GM23338 (cell line): ENCODE data around the gene PVR. TPM values are rescaled to one million over a fixed set of nuclear protein-coding genes. Genes with fewer than 3 reads are reported as not detected.
"Not testable (repeated sequence)": the region's sequence is repeated elsewhere in the genome, so short reads cannot be mapped to it uniquely, and the experiment has no call there.

Experiments used
- ATAC-seq: fragments of 200-7000 bp; cut with Tn5 transposase; 3 replicates; pipeline ENCODE4 v1.9.1; 2020
- DNase-seq: peaks from one replicate; pipeline ENCODE4 v3.0.0-alpha.2; 2015; ENCODE audit warnings: low spot score
- H2AFZ ChIP-seq: fragments of 200-600 bp; sonication (generic); 2 replicates; pipeline ENCODE4 v1.8.0; 2016; ENCODE audit warnings: antibody characterized with exemption, mild to moderate bottlenecking, moderate library complexity
- H3F3A ChIP-seq: fragments of 200-600 bp; sonication (generic); replicated peaks from 2 replicates; pipeline ENCODE4 v1.8.0; 2017; ENCODE audit warnings: antibody characterized with exemption, mixed run types, low read depth
- H3K27ac ChIP-seq: fragments of 200-600 bp; sonication (generic); 2 replicates; pipeline ENCODE4 v1.6.1; 2016; ENCODE audit warnings: low read depth
- H3K27me3 ChIP-seq: fragments of 200-600 bp; sonication (generic); 2 replicates; pipeline ENCODE4 v1.8.0; 2016; ENCODE audit warnings: mild to moderate bottlenecking, mixed run types, moderate library complexity; ENCODE audit not compliant: insufficient read depth
- H3K36me3 ChIP-seq: fragments of 200-600 bp; sonication (generic); 2 replicates; pipeline ENCODE4 v1.8.0; 2016; ENCODE audit warnings: mild to moderate bottlenecking; ENCODE audit not compliant: insufficient read depth
- H3K4me1 ChIP-seq: fragments of 200-600 bp; sonication (generic); 2 replicates; pipeline ENCODE4 v1.8.0; 2016; ENCODE audit warnings: mild to moderate bottlenecking, moderate library complexity; ENCODE audit not compliant: insufficient read depth
- H3K4me2 ChIP-seq: fragments of 200-600 bp; sonication (generic); 2 replicates; pipeline ENCODE4 v1.7.1; 2017; ENCODE audit warnings: mixed run types
- H3K4me3 ChIP-seq: fragments of 200-600 bp; sonication (generic); 2 replicates; pipeline ENCODE4 v1.6.1; 2016; ENCODE audit warnings: mixed run types
- H3K79me2 ChIP-seq: fragments of 200-600 bp; sonication (generic); replicated peaks from 2 replicates; pipeline ENCODE4 v1.8.0; 2017; ENCODE audit warnings: mild to moderate bottlenecking; ENCODE audit not compliant: insufficient read depth
- H3K9me2 ChIP-seq: fragments of 200-600 bp; sonication (generic); 2 replicates; pipeline ENCODE4 v1.8.0; 2017; ENCODE audit not compliant: insufficient read depth
- H4K20me1 ChIP-seq: fragments of 200-600 bp; sonication (generic); replicated peaks from 2 replicates; pipeline ENCODE4 v1.8.0; 2017; ENCODE audit warnings: mild to moderate bottlenecking; ENCODE audit not compliant: insufficient read depth
- H3K27ac Mint-ChIP-seq: 2 replicates; pipeline ENCODE4 v1.8.0; 2020; ENCODE audit warnings: inconsistent platforms, mild to moderate bottlenecking, moderate library complexity, mixed read lengths
- H3K27me3 Mint-ChIP-seq: 3 replicates; pipeline ENCODE4 v1.8.0; 2022; ENCODE audit warnings: low read depth, mild to moderate bottlenecking, moderate library complexity, mixed read lengths, inconsistent platforms; ENCODE audit not compliant: insufficient read depth, poor library complexity
- H3K36me3 Mint-ChIP-seq: 3 replicates; pipeline ENCODE4 v1.8.0; 2021; ENCODE audit warnings: low read depth, mild to moderate bottlenecking, inconsistent platforms, moderate library complexity, mixed read lengths
- H3K4me1 Mint-ChIP-seq: 3 replicates; pipeline ENCODE4 v1.8.0; 2020; ENCODE audit warnings: mild to moderate bottlenecking, inconsistent platforms, mixed read lengths
- H3K4me3 Mint-ChIP-seq: 3 replicates; pipeline ENCODE4 v1.8.0; 2021; ENCODE audit warnings: moderate library complexity, mild to moderate bottlenecking, inconsistent platforms, mixed read lengths
- H3K9me3 Mint-ChIP-seq: 3 replicates; pipeline ENCODE4 v1.8.0; 2020; ENCODE audit warnings: moderate library complexity, mild to moderate bottlenecking, inconsistent platforms, mixed read lengths
- CREB1 ChIP-seq: fragments of 250-450 bp; sonication (Bioruptor Pico); IDR thresholded peaks from 2 replicates; pipeline ENCODE4 v1.5.0; 2020; ENCODE audit warnings: low read depth, mild to moderate bottlenecking, moderate library complexity
- EZH2 ChIP-seq: fragments of 200-600 bp; sonication (generic); IDR thresholded peaks from one replicate; pipeline ENCODE4 v1.8.0; 2017; ENCODE audit warnings: antibody characterized with exemption, mild to moderate bottlenecking, low read depth; ENCODE audit not compliant: unreplicated experiment
- EZH2phosphoT487 ChIP-seq: fragments of 200-600 bp; sonication (generic); IDR thresholded peaks from one replicate; pipeline ENCODE4 v1.8.1; 2018; ENCODE audit warnings: antibody characterized with exemption; ENCODE audit not compliant: unreplicated experiment
- NANOG ChIP-seq: IDR thresholded peaks from 2 replicates; pipeline ENCODE4 v1.6.1; 2016; ENCODE audit warnings: antibody characterized with exemption, borderline replicate concordance
- ZNF331 ChIP-seq: fragments of 250-450 bp; sonication (Bioruptor Pico); IDR thresholded peaks from 2 replicates; pipeline ENCODE4 v1.5.0; 2020; ENCODE audit warnings: low read depth, mild to moderate bottlenecking, moderate library complexity
- polyA plus RNA-seq: library from polyadenylated mRNA; unstranded; fragments of >200 nt; fragmentation: Nextera tagmentation; extraction: Ambion mirVana; gene quantifications from 2 replicates; pipeline ENCODE4 v1.2.1, GENCODE V29; 2016
- total RNA-seq: library from RNA; depleted of rRNA; stranded (reverse); fragments of >200 nt; shearing (Covaris generic); gene quantifications from 2 replicates; pipeline ENCODE4 v1.2.3, GENCODE V29; 2014
- TF ChIP-seq, protein P1 (sequence below): fragments of 250-450 bp; sonication (Bioruptor Pico); IDR thresholded peaks from 2 replicates; pipeline ENCODE4 v1.5.0; 2020; ENCODE audit warnings: mild to moderate bottlenecking, moderate library complexity
- TF ChIP-seq, protein P2 (sequence below): IDR thresholded peaks from 2 replicates; pipeline ENCODE4 v1.6.1; 2016; ENCODE audit warnings: antibody characterized with exemption
- TF ChIP-seq, protein P3 (sequence below), 2 experiments: fragments of 200-600 bp in 1 of 2; sonication (generic) in 1 of 2; conservative IDR thresholded peaks; 2 replicates each; pipeline versions ENCODE4 v1.5.1 to v1.6.1; 2016 to 2017; ENCODE audit warnings: antibody characterized with exemption in 2 of 2, low read depth in 2 of 2, mild to moderate bottlenecking in 2 of 2, moderate library complexity in 1 of 2

Gene PVR
- total and polyA plus RNA-seq, 2 experiments from 2014 or later, result 4.8 to 19.0 TPM

GRCh38 chr19:44708940-44709339 is 65.2 kb downstream of the PVR start (continued):
- TF ChIP-seq, protein P1, sequence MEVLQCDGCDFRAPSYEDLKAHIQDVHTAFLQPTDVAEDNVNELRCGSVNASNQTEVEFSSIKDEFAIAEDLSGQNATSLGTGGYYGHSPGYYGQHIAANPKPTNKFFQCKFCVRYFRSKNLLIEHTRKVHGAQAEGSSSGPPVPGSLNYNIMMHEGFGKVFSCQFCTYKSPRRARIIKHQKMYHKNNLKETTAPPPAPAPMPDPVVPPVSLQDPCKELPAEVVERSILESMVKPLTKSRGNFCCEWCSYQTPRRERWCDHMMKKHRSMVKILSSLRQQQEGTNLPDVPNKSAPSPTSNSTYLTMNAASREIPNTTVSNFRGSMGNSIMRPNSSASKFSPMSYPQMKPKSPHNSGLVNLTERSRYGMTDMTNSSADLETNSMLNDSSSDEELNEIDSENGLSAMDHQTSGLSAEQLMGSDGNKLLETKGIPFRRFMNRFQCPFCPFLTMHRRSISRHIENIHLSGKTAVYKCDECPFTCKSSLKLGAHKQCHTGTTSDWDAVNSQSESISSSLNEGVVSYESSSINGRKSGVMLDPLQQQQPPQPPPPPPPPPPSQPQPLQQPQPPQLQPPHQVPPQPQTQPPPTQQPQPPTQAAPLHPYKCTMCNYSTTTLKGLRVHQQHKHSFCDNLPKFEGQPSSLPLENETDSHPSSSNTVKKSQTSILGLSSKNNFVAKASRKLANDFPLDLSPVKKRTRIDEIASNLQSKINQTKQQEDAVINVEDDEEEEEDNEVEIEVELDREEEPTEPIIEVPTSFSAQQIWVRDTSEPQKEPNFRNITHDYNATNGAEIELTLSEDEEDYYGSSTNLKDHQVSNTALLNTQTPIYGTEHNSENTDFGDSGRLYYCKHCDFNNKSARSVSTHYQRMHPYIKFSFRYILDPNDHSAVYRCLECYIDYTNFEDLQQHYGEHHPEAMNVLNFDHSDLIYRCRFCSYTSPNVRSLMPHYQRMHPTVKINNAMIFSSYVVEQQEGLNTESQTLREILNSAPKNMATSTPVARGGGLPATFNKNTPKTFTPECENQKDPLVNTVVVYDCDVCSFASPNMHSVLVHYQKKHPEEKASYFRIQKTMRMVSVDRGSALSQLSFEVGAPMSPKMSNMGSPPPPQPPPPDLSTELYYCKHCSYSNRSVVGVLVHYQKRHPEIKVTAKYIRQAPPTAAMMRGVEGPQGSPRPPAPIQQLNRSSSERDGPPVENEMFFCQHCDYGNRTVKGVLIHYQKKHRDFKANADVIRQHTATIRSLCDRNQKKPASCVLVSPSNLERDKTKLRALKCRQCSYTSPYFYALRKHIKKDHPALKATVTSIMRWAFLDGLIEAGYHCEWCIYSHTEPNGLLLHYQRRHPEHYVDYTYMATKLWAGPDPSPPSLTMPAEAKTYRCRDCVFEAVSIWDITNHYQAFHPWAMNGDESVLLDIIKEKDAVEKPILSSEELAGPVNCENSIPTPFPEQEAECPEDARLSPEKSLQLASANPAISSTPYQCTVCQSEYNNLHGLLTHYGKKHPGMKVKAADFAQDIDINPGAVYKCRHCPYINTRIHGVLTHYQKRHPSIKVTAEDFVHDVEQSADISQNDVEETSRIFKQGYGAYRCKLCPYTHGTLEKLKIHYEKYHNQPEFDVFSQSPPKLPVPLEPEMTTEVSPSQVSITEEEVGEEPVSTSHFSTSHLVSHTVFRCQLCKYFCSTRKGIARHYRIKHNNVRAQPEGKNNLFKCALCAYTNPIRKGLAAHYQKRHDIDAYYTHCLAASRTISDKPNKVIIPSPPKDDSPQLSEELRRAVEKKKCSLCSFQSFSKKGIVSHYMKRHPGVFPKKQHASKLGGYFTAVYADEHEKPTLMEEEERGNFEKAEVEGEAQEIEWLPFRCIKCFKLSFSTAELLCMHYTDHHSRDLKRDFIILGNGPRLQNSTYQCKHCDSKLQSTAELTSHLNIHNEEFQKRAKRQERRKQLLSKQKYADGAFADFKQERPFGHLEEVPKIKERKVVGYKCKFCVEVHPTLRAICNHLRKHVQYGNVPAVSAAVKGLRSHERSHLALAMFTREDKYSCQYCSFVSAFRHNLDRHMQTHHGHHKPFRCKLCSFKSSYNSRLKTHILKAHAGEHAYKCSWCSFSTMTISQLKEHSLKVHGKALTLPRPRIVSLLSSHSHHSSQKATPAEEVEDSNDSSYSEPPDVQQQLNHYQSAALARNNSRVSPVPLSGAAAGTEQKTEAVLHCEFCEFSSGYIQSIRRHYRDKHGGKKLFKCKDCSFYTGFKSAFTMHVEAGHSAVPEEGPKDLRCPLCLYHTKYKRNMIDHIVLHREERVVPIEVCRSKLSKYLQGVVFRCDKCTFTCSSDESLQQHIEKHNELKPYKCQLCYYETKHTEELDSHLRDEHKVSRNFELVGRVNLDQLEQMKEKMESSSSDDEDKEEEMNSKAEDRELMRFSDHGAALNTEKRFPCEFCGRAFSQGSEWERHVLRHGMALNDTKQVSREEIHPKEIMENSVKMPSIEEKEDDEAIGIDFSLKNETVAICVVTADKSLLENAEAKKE, result no peak
- TF ChIP-seq, protein P2, sequence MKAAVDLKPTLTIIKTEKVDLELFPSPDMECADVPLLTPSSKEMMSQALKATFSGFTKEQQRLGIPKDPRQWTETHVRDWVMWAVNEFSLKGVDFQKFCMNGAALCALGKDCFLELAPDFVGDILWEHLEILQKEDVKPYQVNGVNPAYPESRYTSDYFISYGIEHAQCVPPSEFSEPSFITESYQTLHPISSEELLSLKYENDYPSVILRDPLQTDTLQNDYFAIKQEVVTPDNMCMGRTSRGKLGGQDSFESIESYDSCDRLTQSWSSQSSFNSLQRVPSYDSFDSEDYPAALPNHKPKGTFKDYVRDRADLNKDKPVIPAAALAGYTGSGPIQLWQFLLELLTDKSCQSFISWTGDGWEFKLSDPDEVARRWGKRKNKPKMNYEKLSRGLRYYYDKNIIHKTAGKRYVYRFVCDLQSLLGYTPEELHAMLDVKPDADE, result no peak
- no peak for TF ChIP-seq EZH2
- no peak for TF ChIP-seq NANOG
- TF ChIP-seq CREB1 (CRISPR knock-in tag), result no peak
- TF ChIP-seq EZH2phosphoT487, result no peak
- TF ChIP-seq, protein P3, sequence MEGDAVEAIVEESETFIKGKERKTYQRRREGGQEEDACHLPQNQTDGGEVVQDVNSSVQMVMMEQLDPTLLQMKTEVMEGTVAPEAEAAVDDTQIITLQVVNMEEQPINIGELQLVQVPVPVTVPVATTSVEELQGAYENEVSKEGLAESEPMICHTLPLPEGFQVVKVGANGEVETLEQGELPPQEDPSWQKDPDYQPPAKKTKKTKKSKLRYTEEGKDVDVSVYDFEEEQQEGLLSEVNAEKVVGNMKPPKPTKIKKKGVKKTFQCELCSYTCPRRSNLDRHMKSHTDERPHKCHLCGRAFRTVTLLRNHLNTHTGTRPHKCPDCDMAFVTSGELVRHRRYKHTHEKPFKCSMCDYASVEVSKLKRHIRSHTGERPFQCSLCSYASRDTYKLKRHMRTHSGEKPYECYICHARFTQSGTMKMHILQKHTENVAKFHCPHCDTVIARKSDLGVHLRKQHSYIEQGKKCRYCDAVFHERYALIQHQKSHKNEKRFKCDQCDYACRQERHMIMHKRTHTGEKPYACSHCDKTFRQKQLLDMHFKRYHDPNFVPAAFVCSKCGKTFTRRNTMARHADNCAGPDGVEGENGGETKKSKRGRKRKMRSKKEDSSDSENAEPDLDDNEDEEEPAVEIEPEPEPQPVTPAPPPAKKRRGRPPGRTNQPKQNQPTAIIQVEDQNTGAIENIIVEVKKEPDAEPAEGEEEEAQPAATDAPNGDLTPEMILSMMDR (conservative IDR thresholded peaks at IDR 0.05; ENCODE audit: low read depth in 2 of 2), result no peak
- no peak for TF ChIP-seq ZNF331

GRCh38 chr19:44709434-44710266 is 65.9 kb downstream of the PVR start:
- H2AFZ ChIP-seq, H3K27ac ChIP-seq, H3K27me3 Mint-ChIP-seq, H3K27me3 ChIP-seq, H3K4me1 Mint-ChIP-seq, H4K20me1 ChIP-seq, ATAC-seq, H3K9me2 ChIP-seq, H3K9me3 Mint-ChIP-seq, H3K4me3 Mint-ChIP-seq, H3K79me2 ChIP-seq, H3K27ac Mint-ChIP-seq, H3K4me3 ChIP-seq, H3K4me2 ChIP-seq, H3K36me3 Mint-ChIP-seq, H3K4me1 ChIP-seq, DNase-seq, H3K36me3 ChIP-seq, H3F3A ChIP-seq: not testable (repeated sequence)
